HEK293 (cell line): ENCODE results near the gene MAGOHB.

Experiments used
- CTCF ChIA-PET: fragments of 350-600 bp; formaldehyde crosslinking; extraction: SDS; loops from one replicate; lab custom pipeline; 2021; ENCODE audit warnings: antibody characterized with exemption; lab: Yijun Ruan, JAX
- POLR2A ChIA-PET: fragments of 300-600 bp; formaldehyde crosslinking; extraction: SDS; loops from one replicate; lab custom pipeline; 2020; ENCODE audit warnings: antibody characterized with exemption, inconsistent platforms; lab: Yijun Ruan, JAX
- H3K27ac ChIP-seq: fragments of 200-500 bp; sonication (Bioruptor generic); 2 replicates; pipeline ENCODE4 v1.5.1; 2014; ENCODE audit warnings: low read depth, low read length, control low read depth, inconsistent platforms; ENCODE audit errors: extremely low read depth
- H3K36me3 ChIP-seq, 2 experiments: fragments of 200-500 bp in 1 of 2; sonication (Bioruptor generic) in 1 of 2; 1 replicate in 1 of 2; 2 replicates in 1 of 2; pipeline ENCODE4 v1.5.1; 2014 to 2017; ENCODE audit warnings: inconsistent platforms in 2 of 2, low read length in 2 of 2; ENCODE audit not compliant: control insufficient read depth in 2 of 2, insufficient read depth in 1 of 2
- H3K4me1 ChIP-seq: fragments of 200-500 bp; sonication (Bioruptor generic); 2 replicates; pipeline ENCODE4 v1.5.1; 2014; ENCODE audit warnings: mild to moderate bottlenecking, low read length, inconsistent platforms; ENCODE audit not compliant: control insufficient read depth, insufficient read depth
- H3K4me3 ChIP-seq: 2 replicates; pipeline ENCODE4 v1.5.1; 2011; ENCODE audit warnings: low read depth, mild to moderate bottlenecking, control low read depth, low read length, moderate library complexity
- H3K9me3 ChIP-seq: fragments of 200-500 bp; sonication (Bioruptor generic); 2 replicates; pipeline ENCODE4 v1.5.1; 2014; ENCODE audit warnings: low read depth, low read length, inconsistent platforms; ENCODE audit not compliant: control insufficient read depth, insufficient read depth
- HOXD13 ChIP-seq: sonication (generic); formaldehyde crosslinking; IDR thresholded peaks from 2 replicates; pipeline ENCODE4 v1.8.0; 2022; ENCODE audit warnings: missing genetic modification reagents, borderline replicate concordance
- IKZF3 ChIP-seq: fragments of 450-650 bp; IDR thresholded peaks from 2 replicates; pipeline ENCODE4 v1.5.0; 2018; ENCODE audit warnings: missing biosample characterization, mild to moderate bottlenecking, missing genetic modification characterization, moderate library complexity
- PBX3 ChIP-seq: sonication (generic); formaldehyde crosslinking; IDR thresholded peaks from 2 replicates; pipeline ENCODE4 v1.8.1; 2022; ENCODE audit warnings: mild to moderate bottlenecking, moderate library complexity, missing genetic modification reagents
- SETDB1 ChIP-seq: IDR thresholded peaks from one replicate; pipeline ENCODE4 v1.6.1; 2017; ENCODE audit warnings: mild to moderate bottlenecking, low read length, moderate library complexity, mixed read lengths; ENCODE audit not compliant: insufficient read length
- SP7 ChIP-seq: fragments of 450-650 bp; formaldehyde crosslinking; IDR thresholded peaks from 2 replicates; pipeline ENCODE4 v1.5.1; 2016; ENCODE audit warnings: missing biosample characterization, missing genetic modification characterization
- YY1 ChIP-seq: fragments of 450-650 bp; formaldehyde crosslinking; IDR thresholded peaks from 2 replicates; pipeline ENCODE4 v1.5.1; 2018; ENCODE audit warnings: missing biosample characterization, missing genetic modification characterization
- ZFP69B ChIP-seq: fragments of 450-650 bp; formaldehyde crosslinking; IDR thresholded peaks from 2 replicates; pipeline ENCODE4 v1.5.1; 2016; ENCODE audit warnings: missing biosample characterization, missing genetic modification characterization
- ZNF10 ChIP-seq: fragments of 450-650 bp; formaldehyde crosslinking; IDR thresholded peaks from 2 replicates; pipeline ENCODE4 v1.5.1; 2017; ENCODE audit warnings: missing biosample characterization, missing genetic modification characterization
- ZNF24 ChIP-seq: fragments of 450-650 bp; formaldehyde crosslinking; IDR thresholded peaks from 2 replicates; pipeline ENCODE4 v1.5.1; 2016; ENCODE audit warnings: missing biosample characterization, missing genetic modification characterization
- ZNF426 ChIP-seq: fragments of 450-650 bp; formaldehyde crosslinking; IDR thresholded peaks from 2 replicates; pipeline ENCODE4 v1.5.1; 2017; ENCODE audit warnings: missing biosample characterization, missing genetic modification characterization, mild to moderate bottlenecking, inconsistent platforms, moderate library complexity
- ZNF624 ChIP-seq: fragments of 450-650 bp; formaldehyde crosslinking; IDR thresholded peaks from 2 replicates; pipeline ENCODE4 v1.5.1; 2017; ENCODE audit warnings: missing biosample characterization, missing genetic modification characterization
- ZNF664 ChIP-seq: fragments of 450-650 bp; formaldehyde crosslinking; IDR thresholded peaks from 2 replicates; pipeline ENCODE4 v1.5.1; 2016; ENCODE audit warnings: missing biosample characterization, missing genetic modification characterization
- ZNF701 ChIP-seq: fragments of 450-650 bp; formaldehyde crosslinking; IDR thresholded peaks from 2 replicates; pipeline ENCODE4 v1.5.1; 2016; ENCODE audit warnings: missing biosample characterization, missing genetic modification characterization
- TF ChIP-seq, protein P1 (sequence below): fragments of 450-650 bp; formaldehyde crosslinking; IDR thresholded peaks from 2 replicates; pipeline ENCODE4 v1.5.1; 2016; ENCODE audit warnings: missing biosample characterization, missing genetic modification characterization
- TF ChIP-seq, protein P2 (sequence below): fragments of 450-650 bp; formaldehyde crosslinking; IDR thresholded peaks from 2 replicates; pipeline ENCODE4 v1.5.1; 2016; ENCODE audit warnings: missing biosample characterization, missing genetic modification characterization
- TF ChIP-seq, protein P3 (sequence below): fragments of 450-650 bp; formaldehyde crosslinking; IDR thresholded peaks from 2 replicates; pipeline ENCODE4 v1.5.1; 2016; ENCODE audit warnings: missing biosample characterization, missing genetic modification characterization, borderline replicate concordance
- TF ChIP-seq, protein P4 (sequence below): fragments of 450-650 bp; formaldehyde crosslinking; conservative IDR thresholded peaks from 2 replicates; pipeline ENCODE4 v1.5.1; 2016; ENCODE audit warnings: low read depth, missing biosample characterization, missing genetic modification characterization

MAGOHB gene

GRCh38 chr12:10621278-10621677, 7.9 kb upstream of the MAGOHB start (continued):
- TF ChIP-seq, protein P1, sequence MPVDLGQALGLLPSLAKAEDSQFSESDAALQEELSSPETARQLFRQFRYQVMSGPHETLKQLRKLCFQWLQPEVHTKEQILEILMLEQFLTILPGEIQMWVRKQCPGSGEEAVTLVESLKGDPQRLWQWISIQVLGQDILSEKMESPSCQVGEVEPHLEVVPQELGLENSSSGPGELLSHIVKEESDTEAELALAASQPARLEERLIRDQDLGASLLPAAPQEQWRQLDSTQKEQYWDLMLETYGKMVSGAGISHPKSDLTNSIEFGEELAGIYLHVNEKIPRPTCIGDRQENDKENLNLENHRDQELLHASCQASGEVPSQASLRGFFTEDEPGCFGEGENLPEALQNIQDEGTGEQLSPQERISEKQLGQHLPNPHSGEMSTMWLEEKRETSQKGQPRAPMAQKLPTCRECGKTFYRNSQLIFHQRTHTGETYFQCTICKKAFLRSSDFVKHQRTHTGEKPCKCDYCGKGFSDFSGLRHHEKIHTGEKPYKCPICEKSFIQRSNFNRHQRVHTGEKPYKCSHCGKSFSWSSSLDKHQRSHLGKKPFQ (tag by site-specific recombination), result no peak
- TF ChIP-seq PBX3 (no peak), ZNF701 (no peak), ZNF664 (tag by site-specific recombination) (no peak)
- TF ChIP-seq, protein P2, sequence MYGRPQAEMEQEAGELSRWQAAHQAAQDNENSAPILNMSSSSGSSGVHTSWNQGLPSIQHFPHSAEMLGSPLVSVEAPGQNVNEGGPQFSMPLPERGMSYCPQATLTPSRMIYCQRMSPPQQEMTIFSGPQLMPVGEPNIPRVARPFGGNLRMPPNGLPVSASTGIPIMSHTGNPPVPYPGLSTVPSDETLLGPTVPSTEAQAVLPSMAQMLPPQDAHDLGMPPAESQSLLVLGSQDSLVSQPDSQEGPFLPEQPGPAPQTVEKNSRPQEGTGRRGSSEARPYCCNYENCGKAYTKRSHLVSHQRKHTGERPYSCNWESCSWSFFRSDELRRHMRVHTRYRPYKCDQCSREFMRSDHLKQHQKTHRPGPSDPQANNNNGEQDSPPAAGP (tag by site-specific recombination), result no peak

DNA sequence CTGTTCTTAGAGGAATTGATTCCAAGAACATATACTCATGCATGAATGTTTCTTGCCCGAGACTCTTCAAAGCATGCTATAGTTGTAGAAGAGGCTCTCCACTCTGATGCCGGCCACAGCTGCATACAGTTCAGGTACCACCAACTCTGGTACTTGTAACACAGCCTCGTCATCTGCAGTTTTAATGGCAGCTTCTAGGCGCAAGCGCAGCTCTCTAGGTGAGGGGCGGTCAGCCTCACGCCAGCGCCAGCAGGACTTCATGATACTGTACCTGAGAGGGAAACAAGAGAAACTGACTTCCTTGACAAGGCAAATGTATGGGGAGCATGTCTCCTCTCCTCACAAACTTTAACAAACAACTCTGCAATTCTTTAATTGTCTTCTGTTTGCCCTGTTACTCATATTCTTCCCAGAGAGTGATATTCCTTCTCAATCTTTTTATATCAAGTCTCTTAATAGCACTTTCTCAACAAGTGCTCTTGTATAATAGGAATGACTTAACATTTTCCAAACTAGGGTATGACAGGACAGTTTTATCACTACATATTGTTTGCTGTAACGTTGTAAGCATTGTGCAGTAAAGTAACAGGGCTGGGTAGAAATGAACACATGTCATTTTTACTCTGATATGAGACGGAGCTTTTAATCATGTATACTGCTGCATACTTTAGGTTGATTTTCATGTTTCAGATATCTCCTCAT, 6.8 kb upstream of the MAGOHB start:
- Histone ChIP-seq H3K36me3 (no peaks in the 10 kb centered on the region), H3K4me3 (no peak overlapping the region), H3K4me1 (no peaks in the 10 kb centered on the region), H3K9me3 (no peaks in the 10 kb centered on the region), H3K27ac (no peak overlapping the region)
- CTCF ChIA-PET, result no interaction called here
- POLR2A ChIA-PET, result no interaction called here
- TF ChIP-seq YY1 (tag by site-specific recombination), result no peak
- TF ChIP-seq ZNF624 (tag by site-specific recombination), result no peak
- TF ChIP-seq, protein P3, sequence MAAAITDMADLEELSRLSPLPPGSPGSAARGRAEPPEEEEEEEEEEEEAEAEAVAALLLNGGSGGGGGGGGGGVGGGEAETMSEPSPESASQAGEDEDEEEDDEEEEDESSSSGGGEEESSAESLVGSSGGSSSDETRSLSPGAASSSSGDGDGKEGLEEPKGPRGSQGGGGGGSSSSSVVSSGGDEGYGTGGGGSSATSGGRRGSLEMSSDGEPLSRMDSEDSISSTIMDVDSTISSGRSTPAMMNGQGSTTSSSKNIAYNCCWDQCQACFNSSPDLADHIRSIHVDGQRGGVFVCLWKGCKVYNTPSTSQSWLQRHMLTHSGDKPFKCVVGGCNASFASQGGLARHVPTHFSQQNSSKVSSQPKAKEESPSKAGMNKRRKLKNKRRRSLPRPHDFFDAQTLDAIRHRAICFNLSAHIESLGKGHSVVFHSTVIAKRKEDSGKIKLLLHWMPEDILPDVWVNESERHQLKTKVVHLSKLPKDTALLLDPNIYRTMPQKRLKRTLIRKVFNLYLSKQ (tag by site-specific recombination), result no peak
- TF ChIP-seq SETDB1, result no peak
- TF ChIP-seq ZNF24, result no peak
- TF ChIP-seq ZFP69B (tag by site-specific recombination), result no peak
- TF ChIP-seq SP7 (tag by site-specific recombination), result no peak
- TF ChIP-seq ZNF10, result no peak
- no peak for TF ChIP-seq HOXD13 (CRISPR knock-in tag)
- TF ChIP-seq IKZF3, result no peak
- no peak for TF ChIP-seq ZNF426 (tag by site-specific recombination)
- TF ChIP-seq, protein P4, sequence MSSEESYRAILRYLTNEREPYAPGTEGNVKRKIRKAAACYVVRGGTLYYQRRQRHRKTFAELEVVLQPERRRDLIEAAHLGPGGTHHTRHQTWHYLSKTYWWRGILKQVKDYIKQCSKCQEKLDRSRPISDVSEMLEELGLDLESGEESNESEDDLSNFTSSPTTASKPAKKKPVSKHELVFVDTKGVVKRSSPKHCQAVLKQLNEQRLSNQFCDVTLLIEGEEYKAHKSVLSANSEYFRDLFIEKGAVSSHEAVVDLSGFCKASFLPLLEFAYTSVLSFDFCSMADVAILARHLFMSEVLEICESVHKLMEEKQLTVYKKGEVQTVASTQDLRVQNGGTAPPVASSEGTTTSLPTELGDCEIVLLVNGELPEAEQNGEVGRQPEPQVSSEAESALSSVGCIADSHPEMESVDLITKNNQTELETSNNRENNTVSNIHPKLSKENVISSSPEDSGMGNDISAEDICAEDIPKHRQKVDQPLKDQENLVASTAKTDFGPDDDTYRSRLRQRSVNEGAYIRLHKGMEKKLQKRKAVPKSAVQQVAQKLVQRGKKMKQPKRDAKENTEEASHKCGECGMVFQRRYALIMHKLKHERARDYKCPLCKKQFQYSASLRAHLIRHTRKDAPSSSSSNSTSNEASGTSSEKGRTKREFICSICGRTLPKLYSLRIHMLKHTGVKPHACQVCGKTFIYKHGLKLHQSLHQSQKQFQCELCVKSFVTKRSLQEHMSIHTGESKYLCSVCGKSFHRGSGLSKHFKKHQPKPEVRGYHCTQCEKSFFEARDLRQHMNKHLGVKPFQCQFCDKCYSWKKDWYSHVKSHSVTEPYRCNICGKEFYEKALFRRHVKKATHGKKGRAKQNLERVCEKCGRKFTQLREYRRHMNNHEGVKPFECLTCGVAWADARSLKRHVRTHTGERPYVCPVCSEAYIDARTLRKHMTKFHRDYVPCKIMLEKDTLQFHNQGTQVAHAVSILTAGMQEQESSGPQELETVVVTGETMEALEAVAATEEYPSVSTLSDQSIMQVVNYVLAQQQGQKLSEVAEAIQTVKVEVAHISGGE (tag by site-specific recombination), result no peak
